CD4-positive, alpha-beta memory T cell (primary cell): ENCODE data around the gene PLPP6. TPM values are rescaled to one million over a fixed set of nuclear protein-coding genes. Genes with fewer than 3 reads are reported as not detected.

Experiments used
- CTCF ChIA-PET: fragments of 350-600 bp; sonication (Branson Sonifier 250); formaldehyde crosslinking; loops from one replicate; lab custom pipeline; 2021; ENCODE audit warnings: inconsistent platforms; ENCODE audit not compliant: partially characterized antibody; lab: Charles Lee
- POLR2A ChIA-PET: fragments of 350-600 bp; sonication (Branson Sonifier 250); formaldehyde crosslinking; loops from one replicate; lab custom pipeline; 2021; ENCODE audit not compliant: partially characterized antibody; lab: Charles Lee
- DNase-seq, 5 donors: peaks; one replicate each; pipeline versions ENCODE4 v3.0.0 to v3.0.0-alpha.2; 2020 to 2022; ENCODE audit warnings: mixed read lengths in 1 of 5
- H3K27ac ChIP-seq: one replicate; pipeline ENCODE4 v1.7.0; 2013; ENCODE audit warnings: low read depth, low read length
- H3K27me3 ChIP-seq: 2 replicates; pipeline ENCODE4 v1.7.0; 2013; ENCODE audit warnings: mild to moderate bottlenecking, low read length, moderate library complexity; ENCODE audit not compliant: insufficient read depth
- H3K36me3 ChIP-seq: 2 replicates; pipeline ENCODE4 v1.7.0; 2013; ENCODE audit warnings: mild to moderate bottlenecking, low read length, moderate library complexity; ENCODE audit not compliant: insufficient read depth
- H3K4me1 ChIP-seq: 2 replicates; pipeline ENCODE4 v1.7.0; 2013; ENCODE audit warnings: mild to moderate bottlenecking, low read length, moderate library complexity; ENCODE audit not compliant: insufficient read depth
- H3K4me3 ChIP-seq, 2 donors: one replicate each; pipeline ENCODE4 v1.7.0; 2013; ENCODE audit warnings: low read length in 2 of 2, mild to moderate bottlenecking in 1 of 2
- H3K9me3 ChIP-seq, 2 donors: one replicate each; pipeline ENCODE4 v1.7.0; 2013; ENCODE audit warnings: low read length in 2 of 2, control low read depth in 1 of 2; ENCODE audit not compliant: control insufficient read depth in 1 of 2
- H3K27ac Mint-ChIP-seq, 7 donors: one replicate each; pipeline ENCODE4 v1.8.0; 2020 to 2021; ENCODE audit warnings: mixed read lengths in 7 of 7, mild to moderate bottlenecking in 6 of 7, inconsistent platforms in 3 of 7, moderate library complexity in 3 of 7
- H3K27me3 Mint-ChIP-seq, 2 donors: one replicate each; pipeline ENCODE4 v1.8.0; 2020 to 2021; ENCODE audit warnings: mixed read lengths in 2 of 2
- H3K36me3 Mint-ChIP-seq, 2 donors: one replicate each; pipeline ENCODE4 v1.8.0; 2020 to 2021; ENCODE audit warnings: mixed read lengths in 2 of 2, inconsistent platforms in 1 of 2, mild to moderate bottlenecking in 1 of 2
- H3K4me1 Mint-ChIP-seq, 4 donors: one replicate each; pipeline ENCODE4 v1.8.0; 2020 to 2021; ENCODE audit warnings: mixed read lengths in 4 of 4, mild to moderate bottlenecking in 1 of 4
- H3K4me3 Mint-ChIP-seq, 8 donors: one replicate each; pipeline ENCODE4 v1.8.0; 2020 to 2021; ENCODE audit warnings: mixed read lengths in 8 of 8, mild to moderate bottlenecking in 7 of 8, moderate library complexity in 6 of 8, inconsistent platforms in 3 of 8
- H3K9me3 Mint-ChIP-seq, 8 donors: one replicate each; pipeline ENCODE4 v1.8.0; 2020 to 2021; ENCODE audit warnings: mixed read lengths in 8 of 8, mild to moderate bottlenecking in 5 of 8, inconsistent platforms in 3 of 8, moderate library complexity in 1 of 8
- intact Hi-C: fragments of 100-400 bp; cut with micrococcal nuclease; formaldehyde crosslinking; loops from one replicate; pipeline ENCODE4 v1.15.1; 2023
- polyA plus RNA-seq, 2 donors: library from polyadenylated mRNA; unstranded; fragments of 300-500 nt; fragmentation: Illumina TruSeq; gene quantifications; one replicate each; pipeline ENCODE4 v1.2.3, GENCODE V29; 2021
- total RNA-seq, 2 experiments: library from RNA; stranded (reverse); gene quantifications; one replicate each; pipeline ENCODE4 v1.2.3, GENCODE V29; 2021

PLPP6 gene
- total and polyA plus RNA-seq, 4 experiments from 2014 or later, result 3.2 to 23.8 (median 14.9) TPM

- Mint-ChIP-seq H3K27ac (peak overlapping the region in 3 of 7 donors; percentile 9 to 63 (median 49)), H3K27me3 (no peaks in the 10 kb centered on the region), H3K9me3 (no peaks in the 10 kb centered on the region), H3K4me1 (peaks cover 27 to 34% (median 33%) of the 10 kb centered on the region in 4 donors), H3K36me3 (peaks cover 15 to 39% of the 10 kb centered on the region in 2 donors), H3K4me3 (no peak overlapping the region)
- intact Hi-C loops, result loop anchor here (10.0 kb wide), 1 partner anchor 2000 kb away; no protein-coding TSS in a partner anchor
- ChIA-PET CTCF (interaction anchor here (0.5 to 2.2 kb wide), 3 partner anchors 9 to 80 kb away, joined by 3 to 7 read pairs (median 4); no protein-coding TSS in a partner anchor), POLR2A (interaction anchor here (1.4 to 1.5 kb wide), 2 partner anchors 55 to 57 kb away, joined by 4 to 6 read pairs; no protein-coding TSS in a partner anchor)
- Histone ChIP-seq H3K27me3 (no peaks in the 10 kb centered on the region), H3K9me3 (no peaks in the 10 kb centered on the region), H3K27ac (no peak overlapping the region), H3K36me3 (peaks cover 10% of the 10 kb centered on the region), H3K4me3 (no peak overlapping the region), H3K4me1 (peaks cover 46% of the 10 kb centered on the region)
- DNase-seq, result no peak
Observed at GRCh38 chr9:4684820-4685219, 22.7 kb downstream of the PLPP6 start.

- intact Hi-C loops, result loop anchor here (10.0 kb wide), 1 partner anchor 1999 kb away; no protein-coding TSS in a partner anchor
- ChIA-PET CTCF (interaction anchor here (0.6 kb wide), 1 partner anchor 193 kb away, joined by 3 read pairs; no protein-coding TSS in a partner anchor), POLR2A (no interaction called here)
- H3K36me3 Mint-ChIP-seq, result peaks cover 26 to 52% of the 10 kb centered on the region in 2 donors
- H3K9me3 Mint-ChIP-seq, result no peaks in the 10 kb centered on the region
- no peak overlapping the region for H3K27ac ChIP-seq
- peak overlapping the region in 4 of 7 donors; percentile 9 to 61 (median 19) for H3K27ac Mint-ChIP-seq
- no peaks in the 10 kb centered on the region for H3K9me3 ChIP-seq
- no peak for DNase-seq
- no peaks in the 10 kb centered on the region for H3K27me3 ChIP-seq
- H3K4me3 Mint-ChIP-seq, result peak overlapping the region in 1 of 8 donors; percentile 3
- H3K4me3 ChIP-seq, result no peak overlapping the region
- H3K36me3 ChIP-seq, result peaks cover 10% of the 10 kb centered on the region
- H3K27me3 Mint-ChIP-seq, result no peaks in the 10 kb centered on the region
- H3K4me1 ChIP-seq, result peaks cover 44% of the 10 kb centered on the region
- H3K4me1 Mint-ChIP-seq, result peaks cover 37 to 46% (median 39%) of the 10 kb centered on the region in 4 donors
Observed at GRCh38 chr9:4686112-4686511, 24.0 kb downstream of the PLPP6 start.

GRCh38 chr9:4686584-4686983 lies 24.5 kb downstream of the PLPP6 start:
- peaks cover 39% of the 10 kb centered on the region for H3K4me1 ChIP-seq
- Mint-ChIP-seq H3K27ac (no peak overlapping the region), H3K27me3 (no peaks in the 10 kb centered on the region), H3K36me3 (peaks cover 31 to 57% of the 10 kb centered on the region in 2 donors), H3K4me1 (peaks cover 38 to 50% (median 42%) of the 10 kb centered on the region in 4 donors), H3K4me3 (no peak overlapping the region), H3K9me3 (no peaks in the 10 kb centered on the region)
- POLR2A ChIA-PET, result no interaction called here
- CTCF ChIA-PET, result interaction anchor here (0.6 to 1.6 kb wide), 2 partner anchors 23 to 194 kb away, joined by 3 to 6 read pairs; no protein-coding TSS in a partner anchor
- no peak overlapping the region for H3K4me3 ChIP-seq
- no peak for DNase-seq
- intact Hi-C loops, result loop anchor here (10.0 kb wide), 1 partner anchor 1998 kb away; no protein-coding TSS in a partner anchor
- no peaks in the 10 kb centered on the region for H3K27me3 ChIP-seq
- peaks cover 10% of the 10 kb centered on the region for H3K36me3 ChIP-seq
- H3K9me3 ChIP-seq, result no peaks in the 10 kb centered on the region
- no peak overlapping the region for H3K27ac ChIP-seq

GRCh38 chr9:4689021-4689420 lies 26.9 kb downstream of the PLPP6 start:
- POLR2A ChIA-PET, result interaction anchor here (0.7 kb wide), 1 partner anchor 10 kb away, joined by 3 read pairs; no protein-coding TSS in a partner anchor
- Mint-ChIP-seq H3K27ac (peak overlapping the region in 3 of 7 donors; percentile 41 to 84 (median 79)), H3K36me3 (peaks cover 35 to 58% of the 10 kb centered on the region in 2 donors), H3K4me3 (no peak overlapping the region), H3K27me3 (no peaks in the 10 kb centered on the region), H3K4me1 (peaks cover 36 to 42% (median 40%) of the 10 kb centered on the region in 4 donors), H3K9me3 (no peaks in the 10 kb centered on the region)
- no peak for DNase-seq
- CTCF ChIA-PET, result no interaction called here
- Histone ChIP-seq H3K36me3 (peaks cover 10% of the 10 kb centered on the region), H3K9me3 (no peaks in the 10 kb centered on the region), H3K4me3 (no peak overlapping the region), H3K27me3 (no peaks in the 10 kb centered on the region), H3K4me1 (peaks cover 29% of the 10 kb centered on the region), H3K27ac (no peak overlapping the region)
- intact Hi-C loops, result loop anchor here (10.0 kb wide), 1 partner anchor 1996 kb away; no protein-coding TSS in a partner anchor

GRCh38 chr9:4689687-4690104 lies 27.6 kb downstream of the PLPP6 start:
- Histone ChIP-seq H3K27ac (no peak overlapping the region), H3K4me1 (peaks cover 27% of the 10 kb centered on the region), H3K36me3 (peaks cover 13% of the 10 kb centered on the region), H3K27me3 (no peaks in the 10 kb centered on the region), H3K4me3 (no peak overlapping the region), H3K9me3 (no peaks in the 10 kb centered on the region)
- H3K27ac Mint-ChIP-seq, result peak overlapping the region in 3 of 7 donors; percentile 9 to 65 (median 52)
- H3K27me3 Mint-ChIP-seq, result no peaks in the 10 kb centered on the region
- H3K9me3 Mint-ChIP-seq, result no peaks in the 10 kb centered on the region
- H3K4me1 Mint-ChIP-seq, result peaks cover 33 to 37% (median 35%) of the 10 kb centered on the region in 4 donors
- DNase-seq, result no peak
- ChIA-PET CTCF (no interaction called here), POLR2A (no interaction called here)
- H3K36me3 Mint-ChIP-seq, result peaks cover 35 to 56% of the 10 kb centered on the region in 2 donors
- no peak overlapping the region for H3K4me3 Mint-ChIP-seq
- intact Hi-C loops, result loop anchor here (10.0 kb wide), 1 partner anchor 1995 kb away; no protein-coding TSS in a partner anchor

- POLR2A ChIA-PET, result no interaction called here
- Mint-ChIP-seq H3K9me3 (no peaks in the 10 kb centered on the region), H3K27ac (peak overlapping the region in 6 of 7 donors; percentile 6 to 65 (median 30)), H3K4me1 (peaks cover 28 to 33% (median 31%) of the 10 kb centered on the region in 4 donors), H3K36me3 (peaks cover 35 to 55% of the 10 kb centered on the region in 2 donors), H3K4me3 (no peak overlapping the region), H3K27me3 (no peaks in the 10 kb centered on the region)
- no peak for DNase-seq
- Histone ChIP-seq H3K4me1 (peaks cover 25% of the 10 kb centered on the region), H3K27me3 (no peaks in the 10 kb centered on the region), H3K27ac (no peak overlapping the region), H3K36me3 (peaks cover 18% of the 10 kb centered on the region), H3K9me3 (no peaks in the 10 kb centered on the region), H3K4me3 (no peak overlapping the region)
- intact Hi-C loops, result no loop called here
- CTCF ChIA-PET, result no interaction called here
Observed at GRCh38 chr9:4690144-4690543, 28.1 kb downstream of the PLPP6 start.

- Histone ChIP-seq H3K36me3 (peaks cover 8% of the 10 kb centered on the region), H3K4me1 (peaks cover 16% of the 10 kb centered on the region), H3K9me3 (no peaks in the 10 kb centered on the region), H3K4me3 (no peak overlapping the region), H3K27ac (no peak overlapping the region), H3K27me3 (no peaks in the 10 kb centered on the region)
- Mint-ChIP-seq H3K9me3 (no peaks in the 10 kb centered on the region), H3K36me3 (peaks cover 27 to 52% of the 10 kb centered on the region in 2 donors), H3K27me3 (no peaks in the 10 kb centered on the region), H3K27ac (peak overlapping the region in 1 of 7 donors; percentile 68), H3K4me3 (no peak overlapping the region), H3K4me1 (peaks cover 18 to 28% (median 23%) of the 10 kb centered on the region in 4 donors)
- DNase-seq, result no peak
- POLR2A ChIA-PET, result interaction anchor here (1.0 to 1.6 kb wide), 3 partner anchors 9 to 49 kb away, joined by 3 to 7 read pairs (median 6); partner anchors contain the start of genes AK3 and CDC37L1
- intact Hi-C loops, result no loop called here
- CTCF ChIA-PET, result interaction anchor here (0.6 kb wide), 1 partner anchor 13 kb away, joined by 3 read pairs; no protein-coding TSS in a partner anchor
Observed at GRCh38 chr9:4691795-4692194, 29.7 kb downstream of the PLPP6 start.
